HUES64 (cell line): ENCODE results near the gene HYAL1. TPM values are rescaled to one million over a fixed set of nuclear protein-coding genes. Genes with fewer than 3 reads are reported as not detected.

Experiments used
- H3K27ac ChIP-seq: 2 replicates; pipeline ENCODE4 v1.7.0; 2013; ENCODE audit warnings: low read depth, low read length, inconsistent platforms
- H3K27me3 ChIP-seq: 2 replicates; pipeline ENCODE4 v1.6.1; 2013; ENCODE audit warnings: mild to moderate bottlenecking, low read length; ENCODE audit not compliant: insufficient read depth
- H3K36me3 ChIP-seq: 2 replicates; pipeline ENCODE4 v1.6.1; 2013; ENCODE audit warnings: mild to moderate bottlenecking, low read length; ENCODE audit not compliant: insufficient read depth
- H3K4me1 ChIP-seq: 2 replicates; pipeline ENCODE4 v1.6.1; 2013; ENCODE audit warnings: mild to moderate bottlenecking, low read length, moderate library complexity; ENCODE audit not compliant: insufficient read depth
- H3K4me3 ChIP-seq: 2 replicates; pipeline ENCODE4 v1.5.1; 2013; ENCODE audit warnings: mild to moderate bottlenecking, low read length, moderate library complexity
- H3K9ac ChIP-seq: 2 replicates; pipeline ENCODE4 v1.6.1; 2013; ENCODE audit warnings: mild to moderate bottlenecking, low read depth, low read length
- H3K9me3 ChIP-seq: 2 replicates; pipeline ENCODE4 v1.6.1; 2013; ENCODE audit warnings: low read depth, low read length; ENCODE audit not compliant: insufficient read depth
- whole genome bisulfite sequencing: fragments of 150-250, 120-280 bp; methylation state at CpG from one replicate; pipeline ENCODE4 v1.1.7; 2013; ENCODE audit warnings: missing lambda C conversion rate; 5-methylcytosine and 5-hydroxymethylcytosine counted together
- polyA plus RNA-seq, 2 experiments: library from polyadenylated mRNA; stranded (reverse); fragments of 50-300 nt; gene quantifications; one replicate each; pipeline ENCODE4 v1.2.3, GENCODE V29; 2013

Gene HYAL1, protein sequence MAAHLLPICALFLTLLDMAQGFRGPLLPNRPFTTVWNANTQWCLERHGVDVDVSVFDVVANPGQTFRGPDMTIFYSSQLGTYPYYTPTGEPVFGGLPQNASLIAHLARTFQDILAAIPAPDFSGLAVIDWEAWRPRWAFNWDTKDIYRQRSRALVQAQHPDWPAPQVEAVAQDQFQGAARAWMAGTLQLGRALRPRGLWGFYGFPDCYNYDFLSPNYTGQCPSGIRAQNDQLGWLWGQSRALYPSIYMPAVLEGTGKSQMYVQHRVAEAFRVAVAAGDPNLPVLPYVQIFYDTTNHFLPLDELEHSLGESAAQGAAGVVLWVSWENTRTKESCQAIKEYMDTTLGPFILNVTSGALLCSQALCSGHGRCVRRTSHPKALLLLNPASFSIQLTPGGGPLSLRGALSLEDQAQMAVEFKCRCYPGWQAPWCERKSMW
- polyA plus RNA-seq (2013, experiment 1 of 2): 1.4 TPM
- 3.5 TPM for polyA plus RNA-seq (2013, experiment 2 of 2)

DNA sequence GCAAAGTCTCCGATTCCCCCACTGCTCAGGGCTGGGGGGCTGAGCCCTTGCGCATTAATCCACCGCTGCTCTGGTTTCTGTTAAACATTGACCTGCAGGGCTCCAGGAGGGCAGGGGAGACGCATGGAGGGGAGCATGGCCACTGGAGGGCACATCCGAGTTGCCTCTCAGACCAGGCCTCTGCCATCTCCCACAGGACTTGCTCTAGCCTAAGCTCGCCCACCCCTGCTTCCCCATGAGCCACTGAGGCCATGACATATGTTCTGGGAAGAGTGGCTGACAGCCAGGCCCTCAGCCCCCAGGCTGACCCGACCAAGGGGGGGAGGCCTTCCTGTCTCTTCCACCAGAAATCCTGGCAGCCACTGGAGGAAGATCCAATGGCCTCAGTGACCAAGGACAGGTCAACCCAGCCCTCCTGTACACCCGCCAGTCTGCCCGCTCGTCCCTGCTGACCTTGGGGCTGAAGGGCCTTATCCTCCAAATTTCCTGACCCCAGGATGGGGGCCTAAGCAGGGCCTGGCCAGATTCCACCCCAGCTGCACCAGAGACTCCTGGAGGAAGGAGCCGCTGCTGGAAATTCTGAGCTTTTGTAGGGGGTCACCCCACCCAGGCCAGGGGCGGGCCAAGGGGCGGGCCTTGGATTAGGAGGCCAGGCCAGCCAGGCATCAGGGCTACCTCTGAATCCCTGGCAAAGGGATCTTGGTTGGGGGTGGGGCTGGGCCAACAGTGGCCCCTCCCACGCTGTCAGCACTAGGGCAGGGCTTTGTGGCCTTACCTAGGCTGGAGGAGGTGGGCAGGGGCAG lies at the start of gene HYAL1:
TSS of gene HYAL1 (minus strand) at position 562 of the 803 bp plus-strand sequence. CDS start 618 bp downstream, outside the sequence.
- Histone ChIP-seq H3K4me1 (peaks cover 12% of the 10 kb centered on the region; the same call in 1 of the 2 replicates), H3K36me3 (no peaks in the 10 kb centered on the region), H3K27ac (peak within 1 kb of the TSS; percentile 73; the same call in 1 of the 2 replicates), H3K9ac (no peak within 1 kb of the TSS), H3K4me3 (peak within 1 kb of the TSS; percentile 19), H3K27me3 (no peaks in the 10 kb centered on the region), H3K9me3 (peaks cover 11% of the 10 kb centered on the region; the same call in 1 of the 2 replicates)
- 67% methylated on average over 14 of the region's 14 CpGs for WGBS

GRCh38 chr3:50352781-50353180 lies 49.4 kb upstream of the HYAL1 start:
- 76% methylated on average over 2 of the region's 2 CpGs for WGBS
- H3K4me3 ChIP-seq: no peak overlapping the region
- H3K27ac ChIP-seq: no peak overlapping the region
- no peaks in the 10 kb centered on the region for H3K9me3 ChIP-seq
- peaks cover 50% of the 10 kb centered on the region for H3K36me3 ChIP-seq
- no peak overlapping the region for H3K9ac ChIP-seq
- no peaks in the 10 kb centered on the region for H3K27me3 ChIP-seq
- peaks cover 11% of the 10 kb centered on the region; the same call in 1 of the 2 replicates for H3K4me1 ChIP-seq

- Histone ChIP-seq H3K4me1 (peaks cover 3% of the 10 kb centered on the region; the same call in 1 of the 2 replicates), H3K36me3 (peaks cover 35% of the 10 kb centered on the region), H3K9ac (no peak overlapping the region), H3K4me3 (peak overlapping the region; percentile 81), H3K27me3 (0 out of 2 replicates have a peak, but pooled peaks cover 3% of the 10 kb centered on the region), H3K27ac (no peak overlapping the region), H3K9me3 (no peaks in the 10 kb centered on the region)
- 73% methylated on average over 11 of the region's 11 CpGs for WGBS
Observed at GRCh38 chr3:50351323-50351697, 47.9 kb upstream of the HYAL1 start.

DNA sequence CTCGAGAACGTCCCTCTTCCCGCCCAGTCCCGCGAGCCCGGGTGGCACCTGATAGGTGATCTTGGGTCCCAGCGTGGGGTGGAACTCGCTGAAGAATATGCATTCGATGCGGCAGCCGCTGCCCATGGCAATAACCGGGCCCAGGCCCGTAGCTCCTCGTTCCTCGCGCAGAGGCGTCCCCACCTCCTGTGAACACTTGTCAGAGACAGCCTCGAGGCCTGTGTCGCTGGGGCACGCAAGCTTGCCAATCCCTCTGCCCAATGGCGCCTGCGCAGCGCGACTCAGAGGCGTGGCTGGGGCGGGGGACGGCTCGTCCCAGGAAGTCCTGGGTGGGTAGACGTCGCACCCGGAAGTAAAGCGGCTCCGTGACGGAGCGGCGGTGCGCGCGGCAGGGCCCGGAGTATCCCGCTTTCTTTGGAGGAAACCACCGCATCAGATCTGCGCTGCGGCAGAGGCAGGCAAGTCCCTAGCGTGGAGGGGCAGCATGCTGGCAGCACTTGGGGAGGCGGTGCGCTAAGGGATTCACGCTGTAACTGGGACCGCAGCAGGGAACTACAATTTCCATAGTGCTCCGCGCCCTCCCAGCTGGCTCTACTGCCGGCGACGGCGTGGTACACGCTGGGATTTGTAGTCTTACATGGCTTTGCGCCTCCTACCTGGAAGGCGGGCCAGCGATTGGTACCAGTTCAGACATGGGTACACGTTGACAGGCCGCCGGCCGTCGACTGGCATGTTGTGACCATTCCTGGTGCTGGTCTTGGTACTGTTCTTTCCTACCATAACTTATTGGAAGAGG lies 47.4 kb upstream of the HYAL1 start, which contains the start of the genes CYB561D2 and NPRL2:
TSS of gene CYB561D2 (plus strand) at position 336 of the 796 bp plus-strand sequence. CDS start 572 bp downstream, outside the sequence.
TSS of gene NPRL2 (minus strand) at position 249 of the 796 bp plus-strand sequence. CDS start at position 126, 123 bp downstream.
- Histone ChIP-seq H3K27ac (peak within 1 kb of the TSS; percentile 78), H3K27me3 (0 out of 2 replicates have a peak, but pooled peaks cover 8% of the 10 kb centered on the region), H3K9me3 (no peaks in the 10 kb centered on the region), H3K9ac (peak within 1 kb of the TSS; percentile 73), H3K4me3 (peak within 1 kb of the TSS; percentile 81), H3K4me1 (peaks cover 3% of the 10 kb centered on the region; the same call in 1 of the 2 replicates), H3K36me3 (peaks cover 30% of the 10 kb centered on the region)
- WGBS: 1% methylated on average over 64 of the region's 64 CpGs

- H3K9ac ChIP-seq: peak overlapping the region; percentile 14; the same call in 1 of the 2 replicates
- WGBS: 42% methylated on average over 7 of the region's 7 CpGs
- H3K36me3 ChIP-seq: peaks cover 24% of the 10 kb centered on the region
- H3K9me3 ChIP-seq: no peaks in the 10 kb centered on the region
- H3K4me1 ChIP-seq: peaks cover 3% of the 10 kb centered on the region; the same call in 1 of the 2 replicates
- H3K4me3 ChIP-seq: peak overlapping the region; percentile 81
- peaks cover 13% of the 10 kb centered on the region for H3K27me3 ChIP-seq
- no peak overlapping the region for H3K27ac ChIP-seq
Observed at GRCh38 chr3:50350213-50350526, 46.8 kb upstream of the HYAL1 start.

GRCh38 chr3:50347187-50347813 lies 43.9 kb upstream of the HYAL1 start:
- Histone ChIP-seq H3K9me3 (no peaks in the 10 kb centered on the region), H3K9ac (no peak overlapping the region), H3K27me3 (peaks cover 30% of the 10 kb centered on the region), H3K4me3 (no peak overlapping the region), H3K27ac (no peak overlapping the region), H3K36me3 (peaks cover 7% of the 10 kb centered on the region), H3K4me1 (peaks cover 3% of the 10 kb centered on the region; the same call in 1 of the 2 replicates)
- 36% methylated on average over 12 of the region's 14 CpGs for WGBS

DNA sequence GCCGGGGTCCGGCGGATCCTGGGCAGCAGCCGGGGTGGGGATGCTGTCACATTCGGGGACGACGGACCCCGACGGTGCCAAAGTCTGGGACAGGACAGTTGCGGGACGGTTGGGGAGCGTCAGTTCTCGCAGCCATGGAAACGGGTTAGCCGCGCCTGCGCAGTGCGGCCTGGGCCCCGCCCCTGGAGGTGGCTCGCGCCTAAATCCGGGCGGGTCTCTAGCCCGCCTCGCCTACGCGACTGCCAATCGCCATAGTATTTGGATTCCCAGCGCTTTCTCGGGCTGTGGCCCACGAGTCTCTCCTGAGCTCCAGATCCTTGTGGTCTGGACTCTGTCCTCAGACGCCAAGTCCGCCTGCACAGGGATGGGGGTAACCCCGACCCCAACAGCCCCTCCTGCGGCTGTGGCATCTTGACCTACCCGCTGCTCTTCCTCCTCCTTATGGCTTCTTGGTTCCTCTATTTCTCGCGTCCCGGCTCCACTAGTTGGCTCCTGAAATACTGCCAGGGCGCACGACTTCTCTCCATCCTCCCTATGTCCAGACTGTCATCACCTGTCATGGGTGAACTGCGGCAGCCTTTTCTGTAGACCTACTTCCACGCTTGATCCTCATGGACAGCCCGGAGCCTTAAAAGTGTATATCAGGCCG lies 42.3 kb upstream of the HYAL1 start, which contains the start of gene ZMYND10:
TSS of gene ZMYND10 (minus strand) at position 147 of the 649 bp plus-strand sequence. CDS start 153 bp downstream, outside the sequence.
- peak within 1 kb of the TSS; percentile 56 for H3K4me3 ChIP-seq
- no peak within 1 kb of the TSS for H3K27ac ChIP-seq
- peaks cover 46% of the 10 kb centered on the region for H3K27me3 ChIP-seq
- no peaks in the 10 kb centered on the region for H3K9me3 ChIP-seq
- 11% methylated on average over 45 of the region's 45 CpGs for WGBS
- no peaks in the 10 kb centered on the region for H3K4me1 ChIP-seq
- H3K36me3 ChIP-seq: peaks cover 7% of the 10 kb centered on the region
- H3K9ac ChIP-seq: no peak within 1 kb of the TSS; the same call in 1 of the 2 replicates

- no peak overlapping the region for H3K9ac ChIP-seq
- peak overlapping the region; percentile 56 for H3K4me3 ChIP-seq
- H3K4me1 ChIP-seq: 0 out of 2 replicates have a peak, but pooled peaks cover 2% of the 10 kb centered on the region
- H3K36me3 ChIP-seq: peaks cover 7% of the 10 kb centered on the region
- no peak overlapping the region for H3K27ac ChIP-seq
- H3K27me3 ChIP-seq: peaks cover 53% of the 10 kb centered on the region
- 61% methylated on average over 8 of the region's 8 CpGs for WGBS
- H3K9me3 ChIP-seq: no peaks in the 10 kb centered on the region
Observed at GRCh38 chr3:50345008-50345407, 41.6 kb upstream of the HYAL1 start.

- 67% methylated on average over 13 of the region's 13 CpGs for WGBS
- Histone ChIP-seq H3K4me1 (0 out of 2 replicates have a peak, but pooled peaks cover 6% of the 10 kb centered on the region), H3K4me3 (no peak overlapping the region)
Observed at GRCh38 chr3:50342813-50343633, 39.6 kb upstream of the HYAL1 start.

More at GRCh38 chr3:50342813-50343633, 39.6 kb upstream of the HYAL1 start:
- peaks cover 72% of the 10 kb centered on the region for H3K27me3 ChIP-seq
- no peak overlapping the region for H3K27ac ChIP-seq
- H3K36me3 ChIP-seq: no peaks in the 10 kb centered on the region
- H3K9ac ChIP-seq: no peak overlapping the region
- H3K9me3 ChIP-seq: no peaks in the 10 kb centered on the region
